ENCODE data around the gene NFATC2. TPM values are rescaled to one million over a fixed set of nuclear protein-coding genes. Genes with fewer than 3 reads are reported as not detected.
A peak's percentile ranks its signal among the peaks of the same experiment; 100 is the strongest.

NFATC2 gene
- total RNA-seq, 4 donors from 2014 or later, result 5.7 to 36.4 (median 12.0) TPM

DNA sequence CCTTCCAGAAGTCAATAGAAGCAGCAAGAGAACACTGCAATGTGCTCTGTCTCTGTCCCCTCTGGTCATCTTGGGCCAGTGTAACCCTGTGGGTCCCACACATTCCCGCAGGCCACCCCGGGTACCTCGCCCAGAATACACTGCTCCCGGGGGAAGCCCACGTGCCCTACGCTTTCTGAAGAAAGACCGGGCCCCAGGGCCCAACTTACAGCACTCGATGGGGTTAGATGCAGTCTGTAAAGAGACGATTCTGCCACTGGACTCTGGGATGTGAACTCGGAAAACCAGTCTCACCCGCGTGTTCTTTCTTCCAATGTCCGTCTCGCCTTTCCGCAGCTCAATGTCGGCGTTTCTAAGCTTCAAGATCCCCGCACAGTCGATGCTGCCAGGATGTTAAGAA is 68.7 kb downstream of the NFATC2 start:
- H3K4me3 ChIP-seq, result no peak overlapping the region
- peak in 1 of 2 donors; percentile 8 for DNase-seq
- intact Hi-C loops (cut with DNase I; ENCODE audit: low total_unique reads), result no loop called here
- TF ChIP-seq, protein P1, sequence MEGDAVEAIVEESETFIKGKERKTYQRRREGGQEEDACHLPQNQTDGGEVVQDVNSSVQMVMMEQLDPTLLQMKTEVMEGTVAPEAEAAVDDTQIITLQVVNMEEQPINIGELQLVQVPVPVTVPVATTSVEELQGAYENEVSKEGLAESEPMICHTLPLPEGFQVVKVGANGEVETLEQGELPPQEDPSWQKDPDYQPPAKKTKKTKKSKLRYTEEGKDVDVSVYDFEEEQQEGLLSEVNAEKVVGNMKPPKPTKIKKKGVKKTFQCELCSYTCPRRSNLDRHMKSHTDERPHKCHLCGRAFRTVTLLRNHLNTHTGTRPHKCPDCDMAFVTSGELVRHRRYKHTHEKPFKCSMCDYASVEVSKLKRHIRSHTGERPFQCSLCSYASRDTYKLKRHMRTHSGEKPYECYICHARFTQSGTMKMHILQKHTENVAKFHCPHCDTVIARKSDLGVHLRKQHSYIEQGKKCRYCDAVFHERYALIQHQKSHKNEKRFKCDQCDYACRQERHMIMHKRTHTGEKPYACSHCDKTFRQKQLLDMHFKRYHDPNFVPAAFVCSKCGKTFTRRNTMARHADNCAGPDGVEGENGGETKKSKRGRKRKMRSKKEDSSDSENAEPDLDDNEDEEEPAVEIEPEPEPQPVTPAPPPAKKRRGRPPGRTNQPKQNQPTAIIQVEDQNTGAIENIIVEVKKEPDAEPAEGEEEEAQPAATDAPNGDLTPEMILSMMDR (IDR thresholded peaks at IDR 0.05), result no peak
- no peaks in the 10 kb centered on the region for H3K4me1 ChIP-seq
- H3K27ac ChIP-seq, result no peak overlapping the region
- H3K27me3 ChIP-seq, result no peaks in the 10 kb centered on the region
- H3K9me3 ChIP-seq, result no peaks in the 10 kb centered on the region
- no peaks in the 10 kb centered on the region for H3K36me3 ChIP-seq

DNA sequence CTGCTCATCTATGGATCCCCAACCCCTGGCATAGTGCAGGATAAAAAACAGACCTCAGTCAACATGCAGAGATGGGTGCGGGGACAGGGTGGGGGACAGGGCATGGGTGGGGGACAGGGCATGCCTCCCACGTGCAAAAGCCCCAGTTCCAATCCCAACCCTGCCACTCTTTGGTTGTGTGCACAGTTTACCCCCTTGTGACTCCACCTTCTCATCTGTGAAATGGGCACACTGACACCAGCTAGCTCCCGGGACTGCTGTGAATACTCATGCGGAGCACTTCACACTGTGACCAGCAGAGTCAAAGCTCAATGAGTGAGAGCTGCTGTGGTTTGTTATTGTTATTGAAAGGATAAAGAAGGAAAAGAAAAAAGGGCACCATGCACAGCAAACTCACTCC is 69.3 kb downstream of the NFATC2 start:
- DNase-seq, result peak in 1 of 2 donors; percentile 2
- no peaks in the 10 kb centered on the region for H3K4me1 ChIP-seq
- intact Hi-C loops (cut with DNase I; ENCODE audit: low total_unique reads), result no loop called here
- TF ChIP-seq, protein P1 (IDR thresholded peaks at IDR 0.05), result no peak
- TF ChIP-seq POLR2A (IDR thresholded peaks at IDR 0.05), result no peak
- no peaks in the 10 kb centered on the region for H3K9me3 ChIP-seq
- H3K27me3 ChIP-seq, result no peaks in the 10 kb centered on the region
- H3K36me3 ChIP-seq, result no peaks in the 10 kb centered on the region
- no peak overlapping the region for H3K27ac ChIP-seq
- H3K4me3 ChIP-seq, result no peak overlapping the region

DNA sequence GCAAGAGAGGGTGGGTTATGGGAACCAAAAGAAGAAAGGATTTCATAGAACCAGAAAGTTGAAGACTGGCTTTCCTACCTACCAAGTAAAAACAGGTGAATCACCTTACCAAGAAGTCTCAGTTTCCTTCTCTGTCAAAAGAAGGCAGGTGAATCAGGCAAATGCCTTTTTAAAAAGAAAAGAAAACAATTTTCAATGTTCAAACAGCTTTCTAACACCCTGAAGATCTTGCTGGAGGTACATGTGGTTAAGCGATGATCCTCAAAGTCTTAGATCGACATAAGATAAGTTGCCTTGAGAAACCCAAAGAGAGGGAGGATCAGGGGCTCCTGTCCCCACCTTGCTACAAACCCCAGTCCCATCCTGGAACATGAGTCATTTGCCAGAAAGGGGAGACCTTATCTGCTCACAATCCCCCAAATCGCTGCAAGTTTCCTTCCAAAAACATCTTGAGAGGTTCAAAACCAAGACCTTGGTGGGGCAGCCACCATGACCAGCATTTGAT is 71.6 kb downstream of the NFATC2 start:
- DNase-seq, result peak in 1 of 2 donors; percentile 2
- Histone ChIP-seq H3K4me3 (no peak overlapping the region), H3K27me3 (no peaks in the 10 kb centered on the region), H3K4me1 (no peaks in the 10 kb centered on the region), H3K36me3 (no peaks in the 10 kb centered on the region), H3K9me3 (no peaks in the 10 kb centered on the region), H3K27ac (no peak overlapping the region)
- TF ChIP-seq POLR2A (IDR thresholded peaks at IDR 0.05), result no peak
- TF ChIP-seq, protein P1 (IDR thresholded peaks at IDR 0.05), result no peak
- intact Hi-C loops (cut with DNase I; ENCODE audit: low total_unique reads), result no loop called here

DNA sequence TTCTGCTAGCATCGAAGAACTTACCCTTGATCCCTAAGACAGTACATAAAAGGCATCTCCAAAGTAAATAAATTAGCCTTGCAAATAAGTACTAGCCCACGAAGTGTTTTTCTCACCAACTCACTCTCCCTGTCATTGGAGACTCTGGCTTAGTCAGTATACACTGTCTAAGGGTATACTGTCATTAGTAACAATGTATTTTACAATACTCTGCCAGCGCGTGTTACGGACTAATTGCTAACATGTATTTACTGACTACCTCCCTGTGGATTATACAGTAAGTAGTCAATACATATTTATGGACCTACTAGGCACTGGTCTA is 72.1 kb downstream of the NFATC2 start:
- Histone ChIP-seq H3K9me3 (no peaks in the 10 kb centered on the region), H3K27me3 (no peaks in the 10 kb centered on the region), H3K4me3 (no peak overlapping the region), H3K27ac (no peak overlapping the region), H3K36me3 (no peaks in the 10 kb centered on the region), H3K4me1 (no peaks in the 10 kb centered on the region)
- TF ChIP-seq, protein P1 (IDR thresholded peaks at IDR 0.05), result no peak
- TF ChIP-seq POLR2A (IDR thresholded peaks at IDR 0.05), result no peak
- intact Hi-C loops (cut with DNase I; ENCODE audit: low total_unique reads), result no loop called here
- no peak for DNase-seq

DNA sequence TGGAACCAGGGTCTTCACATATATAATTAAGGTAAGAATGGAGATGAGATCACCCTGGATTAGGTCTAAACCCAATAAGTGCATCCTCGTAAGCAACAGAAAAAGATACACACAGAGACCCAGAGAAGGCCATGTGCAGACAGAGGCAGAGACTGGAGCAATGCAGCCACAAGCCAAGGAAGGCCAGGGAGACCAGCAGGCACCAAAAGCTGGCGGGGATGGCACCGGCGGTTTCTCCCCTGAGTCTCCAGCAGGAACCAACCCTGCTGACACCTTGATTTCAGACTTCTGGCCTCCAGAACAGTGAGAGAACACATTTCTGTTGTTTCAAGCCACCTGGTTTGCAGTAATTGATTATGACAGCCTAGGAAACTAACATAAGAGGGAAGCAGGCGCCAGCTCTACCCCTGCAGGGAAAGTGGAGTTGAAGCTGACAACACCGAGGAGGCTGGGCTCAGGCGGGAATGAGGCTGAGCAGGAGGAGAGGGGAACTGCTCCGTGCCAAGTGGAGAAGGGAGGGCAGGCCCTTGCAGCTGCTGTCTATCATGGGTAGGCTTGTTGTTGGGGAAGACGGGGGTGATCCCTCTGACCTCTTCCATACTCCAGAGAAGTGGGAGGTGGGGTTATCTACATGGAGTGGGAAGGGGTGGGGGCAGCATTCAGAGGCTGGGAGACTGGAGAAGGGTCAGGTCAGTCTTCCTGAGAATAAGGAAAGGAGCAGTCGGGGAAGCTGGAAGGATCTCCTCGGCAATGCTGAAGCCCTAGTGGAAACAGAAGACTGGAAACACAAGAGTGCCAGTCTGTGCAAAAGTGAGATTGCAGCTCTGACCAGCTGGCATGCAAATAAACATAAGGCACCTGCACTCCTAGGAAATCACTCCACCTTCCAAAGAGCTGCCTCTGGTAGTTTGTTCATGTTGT is 72.7 kb downstream of the NFATC2 start:
- no peak for TF ChIP-seq POLR2A (IDR thresholded peaks at IDR 0.05)
- TF ChIP-seq, protein P1 (IDR thresholded peaks at IDR 0.05), result no peak
- Histone ChIP-seq H3K27me3 (no peaks in the 10 kb centered on the region), H3K36me3 (no peaks in the 10 kb centered on the region), H3K4me3 (no peak overlapping the region), H3K27ac (no peak overlapping the region), H3K9me3 (no peaks in the 10 kb centered on the region), H3K4me1 (no peaks in the 10 kb centered on the region)
- DNase-seq, result peak in 1 of 2 donors; percentile 25
- intact Hi-C loops (cut with DNase I; ENCODE audit: low total_unique reads), result no loop called here

Data from uterus (tissue), 4 donors.